ENCODE measurements around the gene TXNDC17.

- TF ChIP-seq CTCF (IDR thresholded peaks at IDR 0.05; ENCODE audit: control extremely low read depth in 1 of 3, insufficient read depth in 1 of 3, low read depth in 1 of 3, low read length in 3 of 3) (no peak), TAF1 (IDR thresholded peaks at IDR 0.05; ENCODE audit: low read depth, low read length) (no peak), USF2 (IDR thresholded peaks at IDR 0.05; ENCODE audit: low read length) (no peak)
Observed at GRCh38 chr17:6627019-6627418, 13.8 kb upstream of the TXNDC17 start.
